Left ventricle myocardium inferior (tissue), 1 donor: ENCODE results near the gene RETREG3. TPM values are rescaled to one million over a fixed set of nuclear protein-coding genes. Genes with fewer than 3 reads are reported as not detected.
"Not testable (repeated sequence)": the region's sequence is repeated elsewhere in the genome, so short reads cannot be mapped to it uniquely, and the experiment has no call there.

ENCODE experiments used
- DNase-seq: peaks from one replicate; pipeline ENCODE4 v3.0.0-alpha.2; 2020
- H3K27ac ChIP-seq: fragments of 200-600 bp; replicated peaks from 2 replicates; pipeline ENCODE4 v1.8.0; 2021
- H3K27me3 ChIP-seq: fragments of 200-600 bp; 2 replicates; pipeline ENCODE4 v1.8.0; 2021; ENCODE audit warnings: low read depth
- H3K36me3 ChIP-seq: fragments of 200-600 bp; 2 replicates; pipeline ENCODE4 v1.8.0; 2021
- H3K4me1 ChIP-seq: fragments of 200-600 bp; 2 replicates; pipeline ENCODE4 v1.8.0; 2021
- H3K4me3 ChIP-seq: fragments of 200-600 bp; 2 replicates; pipeline ENCODE4 v1.8.0; 2021; ENCODE audit warnings: mild to moderate bottlenecking, moderate library complexity
- H3K9me3 ChIP-seq: fragments of 200-600 bp; replicated peaks from 2 replicates; pipeline ENCODE4 v1.8.0; 2021
- CTCF ChIP-seq: fragments of 200-600 bp; IDR thresholded peaks from 2 replicates; pipeline ENCODE4 v1.8.0; 2021; ENCODE audit warnings: antibody characterized with exemption, mild to moderate bottlenecking, borderline replicate concordance
- intact Hi-C: fragments of 100-400 bp; cut with micrococcal nuclease; formaldehyde crosslinking; loops from one replicate; pipeline ENCODE4 v1.11.0; 2022
- total RNA-seq: library from RNA; stranded (reverse); fragmentation: NEBNext Ultra II Directional; extraction: Animal tissue kit (Norgen Biotek cat#: 25700); gene quantifications from one replicate; pipeline ENCODE4 v1.2.1, GENCODE V29; 2021
- donor health status: DM: no; HTN: yes; CAD: no; lungs with severe emphysema.

RETREG3 gene
- total RNA-seq, 1 donor from 2014 or later: 17.6 TPM

GRCh38 chr17:42562388-42563142 is 46.6 kb downstream of the RETREG3 start:
- peaks cover 56% of the 10 kb centered on the region for H3K4me1 ChIP-seq
- intact Hi-C loops: no loop called here
- H3K4me3 ChIP-seq: peak overlapping the region; percentile 96
- no peak for DNase-seq
- H3K9me3 ChIP-seq: no peaks in the 10 kb centered on the region
- TF ChIP-seq CTCF: no peak
- H3K36me3 ChIP-seq: peaks cover 21% of the 10 kb centered on the region
- H3K27me3 ChIP-seq: no peaks in the 10 kb centered on the region
- H3K27ac ChIP-seq: peak overlapping the region; percentile 91

GRCh38 chr17:42561897-42562387 is 47.2 kb downstream of the RETREG3 start, which contains the start of gene COASY:
TSS of gene COASY (plus strand) at chr17:42562148. CDS start at chr17:42562623, 475 bp downstream.
- Histone ChIP-seq H3K27ac (peak within 1 kb of the TSS; percentile 91), H3K36me3 (peaks cover 21% of the 10 kb centered on the region), H3K4me3 (peak within 1 kb of the TSS; percentile 96), H3K4me1 (peaks cover 50% of the 10 kb centered on the region), H3K27me3 (no peaks in the 10 kb centered on the region), H3K9me3 (no peaks in the 10 kb centered on the region)
- TF ChIP-seq CTCF: no peak
- peak; percentile 95 for DNase-seq
- intact Hi-C loops: no loop called here

- H3K4me1 ChIP-seq: peaks cover 47% of the 10 kb centered on the region
- no peaks in the 10 kb centered on the region for H3K27me3 ChIP-seq
- H3K9me3 ChIP-seq: no peaks in the 10 kb centered on the region
- peaks cover 11% of the 10 kb centered on the region for H3K36me3 ChIP-seq
- H3K27ac ChIP-seq: no peak overlapping the region
- no peak overlapping the region for H3K4me3 ChIP-seq
- DNase-seq: no peak
- TF ChIP-seq CTCF: no peak
- intact Hi-C loops: no loop called here
Observed at GRCh38 chr17:42560246-42560645, 48.9 kb downstream of the RETREG3 start.

DNA sequence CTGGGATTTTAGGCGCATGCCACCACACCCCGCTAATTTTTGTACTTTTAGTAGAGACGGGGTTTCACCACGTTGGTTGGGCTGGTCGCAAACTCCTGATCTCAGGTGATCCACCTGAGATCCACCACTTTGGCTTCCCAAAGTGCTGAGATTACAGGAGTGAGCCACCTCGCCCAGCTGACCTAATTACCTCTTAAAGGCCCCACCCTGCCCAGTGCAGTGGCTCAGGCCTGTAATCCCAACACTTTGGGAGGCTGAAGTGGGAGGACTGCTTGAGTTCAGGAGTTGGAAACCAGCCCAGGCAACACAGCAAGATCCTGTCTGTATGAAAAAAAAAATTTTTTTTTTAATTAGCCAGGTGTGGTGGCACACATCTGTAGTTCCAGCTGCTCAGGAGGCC is 50.1 kb downstream of the RETREG3 start:
- no peak for TF ChIP-seq CTCF
- Histone ChIP-seq H3K27me3 (no peaks in the 10 kb centered on the region), H3K36me3 (no peaks in the 10 kb centered on the region), H3K27ac (no peak overlapping the region), H3K9me3 (no peaks in the 10 kb centered on the region), H3K4me3 (no peak overlapping the region), H3K4me1 (peaks cover 50% of the 10 kb centered on the region)
- no peak for DNase-seq
- intact Hi-C loops: no loop called here

- peaks cover 38% of the 10 kb centered on the region for H3K4me1 ChIP-seq
- H3K4me3 ChIP-seq, H3K27me3 ChIP-seq, intact Hi-C loops, H3K36me3 ChIP-seq, H3K9me3 ChIP-seq, DNase-seq, H3K27ac ChIP-seq: not testable (repeated sequence)
Observed at GRCh38 chr17:42555961-42556617, 53.1 kb downstream of the RETREG3 start.
